H9 (cell line): ENCODE measurements around the gene DUSP23. TPM values are rescaled to one million over a fixed set of nuclear protein-coding genes. Genes with fewer than 3 reads are reported as not detected.

ENCODE experiments used
- DNase-seq: peaks from one replicate; pipeline ENCODE4 v3.0.0-alpha.2; 2017
- H2AFZ ChIP-seq: one replicate; pipeline ENCODE4 v1.6.1; 2013; ENCODE audit warnings: mild to moderate bottlenecking, low read length, control low read depth, moderate library complexity
- H2AK5ac ChIP-seq: 2 replicates; pipeline ENCODE4 v1.6.1; 2013; ENCODE audit warnings: low read length, control low read depth, mixed read lengths; ENCODE audit not compliant: insufficient read length
- H2BK120ac ChIP-seq: one replicate; pipeline ENCODE4 v1.6.1; 2013; ENCODE audit warnings: low read depth, mild to moderate bottlenecking, low read length, control low read depth, inconsistent platforms; ENCODE audit not compliant: poor library complexity, severe bottlenecking
- H2BK12ac ChIP-seq: 2 replicates; pipeline ENCODE4 v1.6.1; 2013; ENCODE audit warnings: low read length, control low read depth, mixed read lengths, low read depth; ENCODE audit not compliant: insufficient read length
- H2BK15ac ChIP-seq: 2 replicates; pipeline ENCODE4 v1.6.1; 2013; ENCODE audit warnings: low read depth, low read length, control low read depth
- H2BK20ac ChIP-seq: one replicate; pipeline ENCODE4 v1.6.1; 2013; ENCODE audit warnings: low read depth, mild to moderate bottlenecking, low read length, control low read depth, inconsistent platforms; ENCODE audit not compliant: poor library complexity, severe bottlenecking
- H2BK5ac ChIP-seq: 2 replicates; pipeline ENCODE4 v1.6.1; 2013; ENCODE audit warnings: low read length, control low read depth, mixed read lengths; ENCODE audit not compliant: insufficient read length
- H3K14ac ChIP-seq: 2 replicates; pipeline ENCODE4 v1.6.1; 2013; ENCODE audit warnings: low read length, control low read depth; ENCODE audit not compliant: insufficient read depth
- H3K18ac ChIP-seq: 2 replicates; pipeline ENCODE4 v1.6.1; 2013; ENCODE audit warnings: low read depth, mild to moderate bottlenecking, mixed read lengths, low read length, control low read depth; ENCODE audit not compliant: insufficient read length
- H3K23ac ChIP-seq: 2 replicates; pipeline ENCODE4 v1.6.1; 2013; ENCODE audit warnings: low read length, control low read depth, mixed read lengths, low read depth; ENCODE audit not compliant: insufficient read length
- H3K23me2 ChIP-seq: 2 replicates; pipeline ENCODE4 v1.6.1; 2013; ENCODE audit warnings: low read depth, mild to moderate bottlenecking, mixed read lengths, low read length, control low read depth; ENCODE audit not compliant: insufficient read length, poor library complexity, severe bottlenecking
- H3K27ac ChIP-seq: 2 replicates; pipeline ENCODE4 v1.5.1; 2013; ENCODE audit warnings: low read length, control low read depth, mixed read lengths, low read depth; ENCODE audit not compliant: insufficient read length
- H3K27me3 ChIP-seq: 2 replicates; pipeline ENCODE4 v1.6.1; 2013; ENCODE audit warnings: low read length, control low read depth, inconsistent platforms; ENCODE audit not compliant: insufficient read depth
- H3K4ac ChIP-seq: 2 replicates; pipeline ENCODE4 v1.6.1; 2013; ENCODE audit warnings: low read depth, mild to moderate bottlenecking, control low read depth, inconsistent platforms, low read length, moderate library complexity
- H3K4me1 ChIP-seq: 2 replicates; pipeline ENCODE4 v1.6.1; 2013; ENCODE audit warnings: low read length, control low read depth, inconsistent platforms; ENCODE audit not compliant: insufficient read depth
- H3K4me2 ChIP-seq: 2 replicates; pipeline ENCODE4 v1.6.1; 2013; ENCODE audit warnings: low read length, control low read depth, mixed read lengths; ENCODE audit not compliant: insufficient read length, insufficient read depth
- H3K56ac ChIP-seq: 2 replicates; pipeline ENCODE4 v1.6.1; 2013; ENCODE audit warnings: low read depth, mild to moderate bottlenecking, mixed read lengths, low read length, control low read depth; ENCODE audit not compliant: insufficient read length
- H3K79me1 ChIP-seq: 2 replicates; pipeline ENCODE4 v1.6.1; 2013; ENCODE audit warnings: low read depth, mild to moderate bottlenecking, moderate library complexity, low read length, control low read depth, inconsistent platforms; ENCODE audit not compliant: insufficient read depth, poor library complexity, severe bottlenecking
- H3K79me2 ChIP-seq: 2 replicates; pipeline ENCODE4 v1.6.1; 2013; ENCODE audit warnings: low read length, control low read depth, inconsistent platforms; ENCODE audit not compliant: insufficient read depth
- H3K9ac ChIP-seq: 2 replicates; pipeline ENCODE4 v1.6.1; 2013; ENCODE audit warnings: low read length, control low read depth, mixed read lengths; ENCODE audit not compliant: insufficient read length; ENCODE audit errors: extremely low read depth
- H3K9me3 ChIP-seq: one replicate; pipeline ENCODE4 v1.6.1; 2013; ENCODE audit warnings: low read depth, low read length, inconsistent platforms; ENCODE audit not compliant: control insufficient read depth
- H3T11ph ChIP-seq: one replicate; pipeline ENCODE4 v1.6.1; 2013; ENCODE audit warnings: mild to moderate bottlenecking, low read length, control low read depth, inconsistent platforms
- H4K20me1 ChIP-seq: one replicate; pipeline ENCODE4 v1.6.1; 2013; ENCODE audit not compliant: control insufficient read depth, insufficient read length, insufficient read depth
- H4K5ac ChIP-seq: 2 replicates; pipeline ENCODE4 v1.6.1; 2013; ENCODE audit warnings: low read depth, mild to moderate bottlenecking, mixed read lengths, low read length, control low read depth; ENCODE audit not compliant: insufficient read length
- H4K8ac ChIP-seq: replicated peaks from 2 replicates; pipeline ENCODE4 v1.6.1; 2013; ENCODE audit warnings: low read length, control low read depth, mixed read lengths, low read depth; ENCODE audit not compliant: insufficient read length
- H4K91ac ChIP-seq: 2 replicates; pipeline ENCODE4 v1.6.1; 2013; ENCODE audit warnings: low read depth, mild to moderate bottlenecking, moderate library complexity, mixed read lengths, low read length, control low read depth; ENCODE audit not compliant: insufficient read length
- H3K27ac Mint-ChIP-seq, 3 experiments: 2 replicates in 2 of 3; 3 replicates in 1 of 3; pipeline ENCODE4 v1.8.0; 2020 to 2021; ENCODE audit warnings: mixed read lengths in 3 of 3, mild to moderate bottlenecking in 1 of 3, moderate library complexity in 1 of 3
- H3K27me3 Mint-ChIP-seq: 2 replicates; pipeline ENCODE4 v1.8.0; 2021; ENCODE audit warnings: low read depth, mild to moderate bottlenecking, moderate library complexity, mixed read lengths
- H3K36me3 Mint-ChIP-seq, 3 experiments: 2 replicates in 2 of 3; 3 replicates in 1 of 3; pipeline ENCODE4 v1.8.0; 2020 to 2021; ENCODE audit warnings: low read depth in 3 of 3, mixed read lengths in 3 of 3; ENCODE audit not compliant: insufficient read depth in 1 of 3
- H3K4me1 Mint-ChIP-seq, 2 experiments: 2 replicates each; pipeline ENCODE4 v1.8.0; 2020; ENCODE audit warnings: mixed read lengths in 2 of 2
- H3K4me3 Mint-ChIP-seq, 2 experiments: 2 replicates in 1 of 2; 3 replicates in 1 of 2; pipeline ENCODE4 v1.8.0; 2020 to 2021; ENCODE audit warnings: mild to moderate bottlenecking in 2 of 2, mixed read lengths in 2 of 2, moderate library complexity in 1 of 2
- H3K9me3 Mint-ChIP-seq, 2 experiments: 2 replicates in 1 of 2; 3 replicates in 1 of 2; pipeline ENCODE4 v1.8.0; 2020; ENCODE audit warnings: mild to moderate bottlenecking in 2 of 2, mixed read lengths in 2 of 2, moderate library complexity in 1 of 2
- WGBS: extraction: QIAGEN DNeasy Blood & Tissue Kit; methylation state at CpG from one replicate; pipeline ENCODE4 v1.1.7; 2013; ENCODE audit warnings: missing lambda C conversion rate, low lambda C conversion rate, mixed read lengths; ENCODE audit not compliant: insufficient read length; ENCODE audit errors: extremely low coverage; 5-methylcytosine and 5-hydroxymethylcytosine counted together
- total RNA-seq: library from RNA; stranded (reverse); gene quantifications from 2 replicates; pipeline ENCODE4 v1.2.1, GENCODE V29; 2021
- TF ChIP-seq, protein P1 (sequence below): fragments of 200-600 bp; sonication (generic); conservative IDR thresholded peaks from 3 replicates; pipeline ENCODE4 v1.8.0; 2021; ENCODE audit warnings: antibody characterized with exemption, mild to moderate bottlenecking

The DUSP23 gene
- total RNA-seq, 1 experiment from 2014 or later: 25.0 TPM

DNA sequence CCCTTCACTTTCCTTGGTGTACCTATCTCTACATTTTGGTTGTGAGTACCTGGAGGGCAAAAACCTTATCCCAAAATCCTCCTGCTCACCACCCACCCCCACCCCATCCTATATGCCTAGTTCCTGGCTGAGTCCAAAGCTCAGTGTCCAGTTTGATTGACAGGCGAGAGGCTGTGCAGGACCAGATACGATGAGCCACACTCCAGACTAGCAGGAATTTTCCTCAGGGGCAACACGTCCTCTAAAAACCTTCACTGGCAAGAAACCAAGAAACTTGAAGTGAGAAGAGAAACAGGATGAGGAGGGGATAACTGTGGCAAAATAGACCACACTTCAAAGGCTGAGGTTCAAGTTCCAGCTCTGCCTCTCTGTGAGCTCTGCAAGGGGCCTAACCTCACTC, 44.8 kb downstream of the DUSP23 start:
- no peak overlapping the region for H4K91ac ChIP-seq
- no peak overlapping the region for H2BK12ac ChIP-seq
- H3K4ac ChIP-seq: no peak overlapping the region
- no peak overlapping the region for H4K5ac ChIP-seq
- TF ChIP-seq, protein P1, sequence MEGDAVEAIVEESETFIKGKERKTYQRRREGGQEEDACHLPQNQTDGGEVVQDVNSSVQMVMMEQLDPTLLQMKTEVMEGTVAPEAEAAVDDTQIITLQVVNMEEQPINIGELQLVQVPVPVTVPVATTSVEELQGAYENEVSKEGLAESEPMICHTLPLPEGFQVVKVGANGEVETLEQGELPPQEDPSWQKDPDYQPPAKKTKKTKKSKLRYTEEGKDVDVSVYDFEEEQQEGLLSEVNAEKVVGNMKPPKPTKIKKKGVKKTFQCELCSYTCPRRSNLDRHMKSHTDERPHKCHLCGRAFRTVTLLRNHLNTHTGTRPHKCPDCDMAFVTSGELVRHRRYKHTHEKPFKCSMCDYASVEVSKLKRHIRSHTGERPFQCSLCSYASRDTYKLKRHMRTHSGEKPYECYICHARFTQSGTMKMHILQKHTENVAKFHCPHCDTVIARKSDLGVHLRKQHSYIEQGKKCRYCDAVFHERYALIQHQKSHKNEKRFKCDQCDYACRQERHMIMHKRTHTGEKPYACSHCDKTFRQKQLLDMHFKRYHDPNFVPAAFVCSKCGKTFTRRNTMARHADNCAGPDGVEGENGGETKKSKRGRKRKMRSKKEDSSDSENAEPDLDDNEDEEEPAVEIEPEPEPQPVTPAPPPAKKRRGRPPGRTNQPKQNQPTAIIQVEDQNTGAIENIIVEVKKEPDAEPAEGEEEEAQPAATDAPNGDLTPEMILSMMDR: no peak
- H3T11ph ChIP-seq: no peak overlapping the region
- no CpG with 5 or more reads among the region's 3 CpGs for WGBS
- H3K27me3 ChIP-seq: no peaks in the 10 kb centered on the region
- H3K4me3 Mint-ChIP-seq: no peak overlapping the region
- H3K4me2 ChIP-seq: no peak overlapping the region
- H2AK5ac ChIP-seq: no peak overlapping the region
- no peak overlapping the region for H3K56ac ChIP-seq
- H4K8ac ChIP-seq: no peak overlapping the region
- H2BK20ac ChIP-seq: no peak overlapping the region
- H3K4me1 ChIP-seq: no peaks in the 10 kb centered on the region
- no peak overlapping the region for H3K27ac ChIP-seq
- no peak overlapping the region for H2BK120ac ChIP-seq
- no peak overlapping the region for H3K27ac Mint-ChIP-seq
- no peaks in the 10 kb centered on the region for H3K9me3 ChIP-seq
- H3K23ac ChIP-seq: no peak overlapping the region
- H2BK5ac ChIP-seq: no peak overlapping the region
- H3K23me2 ChIP-seq: no peaks in the 10 kb centered on the region
- H3K4me1 Mint-ChIP-seq: peaks cover 13 to 16% of the 10 kb centered on the region in 2 experiments
- no peak overlapping the region for H3K18ac ChIP-seq
- H3K79me1 ChIP-seq: no peaks in the 10 kb centered on the region
- DNase-seq: no peak
- H3K9me3 Mint-ChIP-seq: no peaks in the 10 kb centered on the region
- H3K27me3 Mint-ChIP-seq: peaks cover 49% of the 10 kb centered on the region
- H2BK15ac ChIP-seq: no peak overlapping the region
- H2AFZ ChIP-seq: no peak overlapping the region
- no peaks in the 10 kb centered on the region for H3K36me3 Mint-ChIP-seq
- no peak overlapping the region for H3K9ac ChIP-seq
- no peak overlapping the region for H3K14ac ChIP-seq
- no peaks in the 10 kb centered on the region for H4K20me1 ChIP-seq
- no peaks in the 10 kb centered on the region for H3K79me2 ChIP-seq
